Transverse colon (tissue), 4 donors: Measurements from ENCODE around the gene CTNNBL1. TPM values are rescaled to one million over a fixed set of nuclear protein-coding genes. Genes with fewer than 3 reads are reported as not detected.
"Not testable (repeated sequence)": the region's sequence is repeated elsewhere in the genome, so short reads cannot be mapped to it uniquely, and the experiment has no call there.

ENCODE experiments used
- DNase-seq: peaks from one replicate; pipeline ENCODE4 v3.0.0-alpha.2; 2019
- H3K27ac ChIP-seq, 4 donors: fragments of 200-600 bp; sonication (generic); 2 replicates each; pipeline ENCODE4 v1.5.1; 2016 to 2018; ENCODE audit warnings: inconsistent platforms in 4 of 4
- H3K27me3 ChIP-seq: fragments of 200-600 bp; sonication (generic); 2 replicates; pipeline ENCODE4 v1.5.1; 2017; ENCODE audit warnings: inconsistent platforms
- H3K36me3 ChIP-seq, 4 donors: fragments of 200-600 bp; sonication (generic); 2 replicates each; pipeline ENCODE4 v1.5.1; 2017 to 2019; ENCODE audit warnings: inconsistent platforms in 4 of 4
- H3K4me1 ChIP-seq, 4 donors: fragments of 200-600 bp; sonication (generic); 2 replicates each; pipeline ENCODE4 v1.5.1; 2017 to 2020; ENCODE audit warnings: inconsistent platforms in 4 of 4
- H3K4me3 ChIP-seq, 4 donors: fragments of 200-600 bp; sonication (generic); 1 replicate in 1 of 4; 2 replicates in 3 of 4; pipeline versions ENCODE4 v1.5.1 to v1.6.1; 2017 to 2019; ENCODE audit warnings: inconsistent platforms in 4 of 4
- H3K9me3 ChIP-seq, 2 donors: fragments of 200-600 bp; sonication (generic); 2 replicates each; pipeline ENCODE4 v1.5.1; 2017 to 2019; ENCODE audit warnings: inconsistent platforms in 2 of 2
- CTCF ChIP-seq, 5 experiments: fragments of 200-600 bp in 3 of 5; fragments of 450-650 bp in 2 of 5; sonication (generic) in 3 of 5; IDR thresholded peaks; 1 replicate in 2 of 5; 2 replicates in 3 of 5; pipeline ENCODE4 v1.5.1; 2016 to 2017; ENCODE audit warnings: antibody characterized with exemption in 5 of 5, inconsistent platforms in 3 of 5, mild to moderate bottlenecking in 2 of 5, moderate library complexity in 1 of 5
- EP300 ChIP-seq: sonication (generic); formaldehyde crosslinking; IDR thresholded peaks from one replicate; pipeline ENCODE4 v1.6.1; 2017; ENCODE audit warnings: antibody characterized with exemption, low read depth
- POLR2A ChIP-seq: fragments of 450-650 bp; IDR thresholded peaks from one replicate; pipeline ENCODE4 v1.6.1; 2016; ENCODE audit warnings: antibody characterized with exemption, mild to moderate bottlenecking, moderate library complexity
- POLR2AphosphoS5 ChIP-seq, 3 donors: sonication (generic); formaldehyde crosslinking; IDR thresholded peaks; one replicate each; pipeline ENCODE4 v1.6.1; 2016; ENCODE audit warnings: antibody characterized with exemption in 3 of 3
- WGBS, 2 donors: methylation state at CpG; one replicate each; pipeline ENCODE4 v1.1.5; 2018; ENCODE audit warnings: low coverage in 1 of 2; 5-methylcytosine and 5-hydroxymethylcytosine counted together
- in situ Hi-C, 4 donors: fragments of 200-750 bp; cut with MboI; loops; one replicate each; pipeline versions ENCODE4 v1.15.0 to v1.15.1; 2017; ENCODE audit warnings: low sequenced_read_pairs in 3 of 4, low pct_ligation_motif_present in 1 of 4, low pct_unique_long_range_greater_than_20kb in 1 of 4
- intact Hi-C: fragments of 100-400 bp; cut with DNase I; formaldehyde crosslinking; loops from one replicate; pipeline ENCODE4 v1.15.1; 2023; ENCODE audit warnings: low total_unique reads
- total RNA-seq, 4 donors: library from RNA; depleted of rRNA; stranded (reverse); fragments of >200 nt; gene quantifications; one replicate each; pipeline ENCODE4 v1.1.0, GENCODE V29; 2016

CTNNBL1 gene
- total RNA-seq, 4 donors from 2014 or later: 18.7 to 49.0 (median 22.4) TPM

GRCh38 chr20:37721751-37722150 lies 27.9 kb downstream of the CTNNBL1 start:
- intact Hi-C loops (no loop called here), in situ Hi-C loops (no loop called here)
- no peak overlapping the region for H3K27ac ChIP-seq
- no peak for DNase-seq
- WGBS, 2 donors: 100% methylated on average over 1 of the region's 1 CpG
- no peaks in the 10 kb centered on the region for H3K9me3 ChIP-seq
- H3K4me3 ChIP-seq: no peak overlapping the region
- TF ChIP-seq CTCF (IDR thresholded peaks at IDR 0.05) (no peak), EP300 (no peak), POLR2AphosphoS5 (IDR thresholded peaks at IDR 0.05) (no peak), POLR2A (no peak)
- H3K36me3 ChIP-seq: no peaks in the 10 kb centered on the region
- no peaks in the 10 kb centered on the region for H3K4me1 ChIP-seq
- H3K27me3 ChIP-seq: no peaks in the 10 kb centered on the region

- in situ Hi-C loops, intact Hi-C loops, H3K36me3 ChIP-seq, H3K4me1 ChIP-seq, H3K27ac ChIP-seq, DNase-seq, H3K27me3 ChIP-seq, H3K9me3 ChIP-seq, H3K4me3 ChIP-seq: not testable (repeated sequence)
- 94 to 100% methylated on average over 3 to 4 of the region's 4 CpGs for WGBS, 2 donors
These were observed 28.5 kb downstream of the CTNNBL1 start for GRCh38 chr20:37722312-37722711.

- Histone ChIP-seq H3K27me3 (no peaks in the 10 kb centered on the region), H3K27ac (no peak overlapping the region), H3K9me3 (no peaks in the 10 kb centered on the region), H3K4me1 (peaks cover 0 to 14% (median 5%) of the 10 kb centered on the region in 4 donors), H3K36me3 (no peaks in the 10 kb centered on the region), H3K4me3 (no peak overlapping the region)
- in situ Hi-C loops (no loop called here), intact Hi-C loops (no loop called here)
- TF ChIP-seq POLR2A (no peak), EP300 (no peak), POLR2AphosphoS5 (IDR thresholded peaks at IDR 0.05) (no peak), CTCF (IDR thresholded peaks at IDR 0.05) (no peak)
- DNase-seq: no peak
These were observed 29.8 kb downstream of the CTNNBL1 start for GRCh38 chr20:37723668-37724067.

- H3K27ac ChIP-seq: no peak overlapping the region
- H3K9me3 ChIP-seq: no peaks in the 10 kb centered on the region
- in situ Hi-C loops (no loop called here), intact Hi-C loops (no loop called here)
- no peak overlapping the region for H3K4me3 ChIP-seq
- H3K36me3 ChIP-seq: no peaks in the 10 kb centered on the region
- no peak for DNase-seq
- peaks cover 0 to 21% (median 9%) of the 10 kb centered on the region in 4 donors for H3K4me1 ChIP-seq
- 92 to 94% methylated on average over 4 to 7 of the region's 7 CpGs for WGBS, 2 donors
- TF ChIP-seq POLR2AphosphoS5 (IDR thresholded peaks at IDR 0.05) (no peak), POLR2A (no peak), CTCF (IDR thresholded peaks at IDR 0.05) (no peak), EP300 (no peak)
- H3K27me3 ChIP-seq: no peaks in the 10 kb centered on the region
These were observed 31.3 kb downstream of the CTNNBL1 start for GRCh38 chr20:37725165-37725564.

- H3K27me3 ChIP-seq: no peaks in the 10 kb centered on the region
- H3K27ac ChIP-seq: no peak overlapping the region
- TF ChIP-seq EP300 (no peak), CTCF (IDR thresholded peaks at IDR 0.05) (no peak), POLR2AphosphoS5 (IDR thresholded peaks at IDR 0.05) (no peak), POLR2A (no peak)
- no peaks in the 10 kb centered on the region for H3K36me3 ChIP-seq
- intact Hi-C loops: no loop called here
- no peaks in the 10 kb centered on the region for H3K9me3 ChIP-seq
- H3K4me1 ChIP-seq: peaks cover 0 to 21% (median 9%) of the 10 kb centered on the region in 4 donors
- in situ Hi-C loops: no loop called here
- WGBS, 2 donors: 90 to 95% methylated on average over 5 of the region's 5 CpGs
- DNase-seq: no peak
- no peak overlapping the region for H3K4me3 ChIP-seq
These were observed 32.0 kb downstream of the CTNNBL1 start for GRCh38 chr20:37725855-37726254.
